HEK293T (cell line): ENCODE data around the gene SPTA1.

ENCODE experiments used
- CTCF ChIA-PET: fragments of 350-600 bp; formaldehyde crosslinking; extraction: SDS; loops from one replicate; lab custom pipeline; 2021; ENCODE audit warnings: antibody characterized with exemption, inconsistent platforms; lab: Yijun Ruan, JAX
- POLR2A ChIA-PET: fragments of 350-600 bp; formaldehyde crosslinking; extraction: SDS; loops from one replicate; lab custom pipeline; 2020; ENCODE audit warnings: antibody characterized with exemption, inconsistent platforms; lab: Yijun Ruan, JAX
- DNase-seq: peaks from one replicate; pipeline ENCODE4 v3.0.0; 2012; ENCODE audit warnings: mixed read lengths; ENCODE audit errors: extremely low spot score
- ARNT ChIP-seq: fragments of 450-650 bp; IDR thresholded peaks from 2 replicates; pipeline ENCODE4 v1.6.1; 2017; ENCODE audit warnings: mild to moderate bottlenecking
- BHLHE40 ChIP-seq: fragments of 450-650 bp; IDR thresholded peaks from 2 replicates; pipeline ENCODE4 v1.6.1; 2016; ENCODE audit warnings: mild to moderate bottlenecking, moderate library complexity, borderline replicate concordance
- CTBP1 ChIP-seq: fragments of 450-650 bp; IDR thresholded peaks from 2 replicates; pipeline ENCODE4 v1.6.1; 2016; ENCODE audit warnings: borderline replicate concordance
- ELF4 ChIP-seq: fragments of 450-650 bp; IDR thresholded peaks from 2 replicates; pipeline ENCODE4 v1.6.1; 2017; ENCODE audit warnings: antibody characterized with exemption
- FOXA1 ChIP-seq: fragments of 450-650 bp; IDR thresholded peaks from 2 replicates; pipeline ENCODE4 v1.6.1; 2016; ENCODE audit warnings: mild to moderate bottlenecking
- FOXK2 ChIP-seq: fragments of 450-650 bp; IDR thresholded peaks from 2 replicates; pipeline ENCODE4 v1.6.1; 2016; ENCODE audit warnings: mild to moderate bottlenecking
- FOXM1 ChIP-seq: fragments of 450-650 bp; IDR thresholded peaks from 2 replicates; pipeline ENCODE4 v1.6.1; 2017; ENCODE audit warnings: mild to moderate bottlenecking, borderline replicate concordance
- HDGF ChIP-seq: fragments of 450-650 bp; IDR thresholded peaks from 2 replicates; pipeline ENCODE4 v1.6.1; 2017; ENCODE audit warnings: antibody characterized with exemption, borderline replicate concordance
- L3MBTL2 ChIP-seq: fragments of 450-650 bp; conservative IDR thresholded peaks from 2 replicates; pipeline ENCODE4 v1.6.1; 2016; ENCODE audit warnings: mild to moderate bottlenecking
- LEF1 ChIP-seq: fragments of 450-650 bp; IDR thresholded peaks from 2 replicates; pipeline ENCODE4 v1.6.1; 2017; ENCODE audit warnings: mild to moderate bottlenecking, borderline replicate concordance
- NFRKB ChIP-seq: fragments of 450-650 bp; IDR thresholded peaks from 2 replicates; pipeline ENCODE4 v1.6.1; 2016; ENCODE audit warnings: mild to moderate bottlenecking, moderate library complexity
- PKNOX1 ChIP-seq: fragments of 450-650 bp; IDR thresholded peaks from 2 replicates; pipeline ENCODE4 v1.6.1; 2016
- SP1 ChIP-seq: fragments of 450-650 bp; IDR thresholded peaks from 2 replicates; pipeline ENCODE4 v1.6.1; 2017
- SUZ12 ChIP-seq: fragments of 450-650 bp; IDR thresholded peaks from 2 replicates; pipeline ENCODE4 v1.6.1; 2016; ENCODE audit warnings: mild to moderate bottlenecking
- TARDBP ChIP-seq: fragments of 450-650 bp; IDR thresholded peaks from 2 replicates; pipeline ENCODE4 v1.6.1; 2016
- ZNF384 ChIP-seq: fragments of 450-650 bp; IDR thresholded peaks from 2 replicates; pipeline ENCODE4 v1.6.1; 2016

SPTA1 gene

DNA sequence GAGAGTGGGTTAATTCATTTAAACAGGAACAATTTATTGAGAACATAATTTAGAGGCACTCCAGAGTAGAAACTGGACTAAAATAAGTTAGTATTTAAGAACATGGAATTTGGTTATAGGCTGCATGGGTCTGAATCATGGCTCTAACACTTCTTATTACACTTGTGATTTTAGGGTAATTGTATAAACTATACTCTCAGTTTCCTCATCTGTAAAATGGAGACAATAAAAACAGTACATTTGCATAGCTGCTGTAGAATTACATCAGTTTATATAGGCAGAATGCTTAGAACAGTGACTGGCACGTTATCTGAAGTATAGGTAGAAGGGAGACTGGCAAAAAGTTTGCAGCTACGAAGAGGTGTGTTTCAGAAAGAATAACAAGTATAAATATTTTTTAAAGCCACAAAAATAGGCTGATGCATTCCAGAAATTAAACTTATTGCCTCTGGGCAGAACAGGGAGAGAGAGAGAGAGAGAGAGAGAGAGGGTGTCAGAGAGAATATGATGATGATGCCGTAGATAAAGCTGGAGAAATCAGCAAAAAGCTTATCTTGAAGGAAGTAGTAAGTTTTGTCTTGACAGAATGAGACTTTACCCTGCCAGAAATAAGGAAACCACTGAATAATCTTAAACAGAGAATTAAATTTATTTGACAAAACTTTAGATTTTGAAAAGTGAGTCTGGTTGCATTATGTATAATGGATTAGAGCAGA, 42.2 kb upstream of the SPTA1 start:
- DNase-seq = no peak
- POLR2A ChIA-PET = no interaction called here
- TF ChIP-seq LEF1 = no peak
- TF ChIP-seq FOXA1 = no peak
- no peak for TF ChIP-seq FOXK2
- no peak for TF ChIP-seq TARDBP
- TF ChIP-seq ZNF384 = no peak
- TF ChIP-seq ELF4 = no peak
- no peak for TF ChIP-seq FOXM1
- TF ChIP-seq ARNT = no peak
- TF ChIP-seq CTBP1 = no peak
- TF ChIP-seq PKNOX1 = no peak
- no peak for TF ChIP-seq NFRKB
- no peak for TF ChIP-seq BHLHE40
- TF ChIP-seq SUZ12 = no peak
- no peak for TF ChIP-seq L3MBTL2
- no peak for TF ChIP-seq HDGF
- CTCF ChIA-PET = no interaction called here

- CTCF ChIA-PET = no interaction called here
- no peak for DNase-seq
- TF ChIP-seq SUZ12 = no peak
- no peak for TF ChIP-seq SP1
- TF ChIP-seq BHLHE40 = no peak
- no peak for TF ChIP-seq FOXM1
- no peak for TF ChIP-seq FOXK2
- TF ChIP-seq CTBP1 = no peak
- TF ChIP-seq HDGF = no peak
- POLR2A ChIA-PET = no interaction called here
Measured at GRCh38 chr1:158724442-158724841, 37.9 kb upstream of the SPTA1 start.

DNA sequence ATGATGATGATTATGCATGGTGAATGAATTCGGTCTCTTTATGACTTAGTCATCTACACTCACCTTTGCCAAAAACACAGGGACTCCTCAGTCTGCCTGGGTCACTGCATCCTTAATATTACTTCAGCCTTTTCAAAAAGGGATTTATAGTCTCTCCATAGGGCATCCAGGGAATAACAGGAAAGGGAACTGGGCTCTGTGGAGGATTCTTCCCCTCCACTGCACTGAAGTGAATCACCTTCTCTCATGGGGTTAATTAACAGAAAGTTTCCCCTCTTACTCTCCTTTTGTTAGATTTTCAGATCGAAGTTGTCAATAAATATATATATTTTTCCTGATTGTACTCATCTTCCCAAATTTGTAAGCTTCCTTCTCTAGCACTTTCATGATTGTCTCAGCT, 34.1 kb upstream of the SPTA1 start, which contains the start of gene OR6K3:
Gene OR6K3 (minus strand): TSS at position 101 of the 400 bp plus-strand sequence. CDS start 2,605 bp downstream, outside the sequence.
- CTCF ChIA-PET = no interaction called here
- POLR2A ChIA-PET = no interaction called here
- TF ChIP-seq NFRKB (no peak), ZNF384 (no peak), LEF1 (no peak), SP1 (no peak), FOXK2 (no peak), FOXM1 (no peak), TARDBP (no peak), SUZ12 (no peak), BHLHE40 (no peak)
- no peak for DNase-seq

DNA sequence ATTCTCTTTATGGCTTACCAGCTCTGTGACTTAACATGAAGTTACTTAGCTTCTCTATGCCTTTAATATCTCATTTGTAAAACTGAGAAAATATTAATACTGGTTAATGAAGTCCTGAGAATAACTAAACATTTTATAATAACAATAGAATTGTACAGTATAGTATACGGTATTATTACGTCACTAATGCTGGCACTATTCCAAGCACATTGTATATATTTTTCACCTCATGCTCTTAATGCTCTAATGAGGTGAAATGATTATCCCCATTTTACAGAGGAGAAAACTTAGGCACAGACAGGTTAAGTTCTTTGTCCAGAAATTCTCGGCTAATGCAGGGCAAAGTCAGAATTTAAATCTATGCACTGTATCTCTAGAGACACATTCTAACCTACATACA, 33.1 kb upstream of the SPTA1 start:
- TF ChIP-seq CTBP1 (no peak), TARDBP (no peak), HDGF (no peak), ARNT (no peak), ELF4 (no peak), L3MBTL2 (no peak), SP1 (no peak), SUZ12 (no peak), PKNOX1 (no peak), FOXK2 (no peak), FOXA1 (no peak), ZNF384 (no peak), NFRKB (no peak)

GRCh38 chr1:158717344-158717743, 30.8 kb upstream of the SPTA1 start:
- CTCF ChIA-PET = no interaction called here
- DNase-seq = no peak
- POLR2A ChIA-PET = no interaction called here
- TF ChIP-seq CTBP1 = no peak
- no peak for TF ChIP-seq FOXK2
- TF ChIP-seq ARNT = no peak
- no peak for TF ChIP-seq FOXA1
- no peak for TF ChIP-seq HDGF
- TF ChIP-seq LEF1 = no peak
- no peak for TF ChIP-seq ELF4
- no peak for TF ChIP-seq TARDBP
- no peak for TF ChIP-seq SUZ12
- no peak for TF ChIP-seq FOXM1
- TF ChIP-seq NFRKB = no peak
- TF ChIP-seq BHLHE40 = no peak
- no peak for TF ChIP-seq PKNOX1
- no peak for TF ChIP-seq ZNF384
- TF ChIP-seq L3MBTL2 = no peak
- TF ChIP-seq SP1 = no peak

More for the DNA sequence above, 33.1 kb upstream of the SPTA1 start:
- POLR2A ChIA-PET = no interaction called here
- no peak for DNase-seq
- CTCF ChIA-PET = no interaction called here

GRCh38 chr1:158716335-158716734, 29.8 kb upstream of the SPTA1 start:
- DNase-seq = no peak
- POLR2A ChIA-PET = no interaction called here
- CTCF ChIA-PET = no interaction called here
- TF ChIP-seq ELF4 (no peak), ZNF384 (no peak), L3MBTL2 (no peak), TARDBP (no peak), PKNOX1 (no peak), FOXA1 (no peak), HDGF (no peak), LEF1 (no peak), SP1 (no peak), NFRKB (no peak), FOXK2 (no peak), ARNT (no peak)
